Small intestine (tissue), 7 donors: ENCODE measurements around the gene CHD6. TPM values are rescaled to one million over a fixed set of nuclear protein-coding genes. Genes with fewer than 3 reads are reported as not detected.

ENCODE experiments used
- DNase-seq, 2 donors: peaks; one replicate each; pipeline versions ENCODE4 v3.0.0 to v3.0.0-alpha.2; 2013
- FAIRE-seq: peaks from 2 replicates; lab custom pipeline; 2012; peaks lifted over from hg19 to GRCh38; lab: Jason Lieb, UNC
- H3K27ac ChIP-seq, 3 donors: one replicate each; pipeline ENCODE4 v1.5.1; 2013; ENCODE audit warnings: low read length in 2 of 3, mild to moderate bottlenecking in 2 of 3, control low read depth in 1 of 3, inconsistent platforms in 1 of 3, low read depth in 1 of 3, moderate library complexity in 1 of 3
- H3K27me3 ChIP-seq, 3 donors: one replicate each; pipeline ENCODE4 v1.6.1; 2013; ENCODE audit warnings: low read length in 3 of 3, inconsistent platforms in 1 of 3; ENCODE audit not compliant: control insufficient read depth in 3 of 3, insufficient read depth in 3 of 3
- H3K36me3 ChIP-seq, 3 donors: one replicate each; pipeline ENCODE4 v1.6.1; 2013; ENCODE audit warnings: low read length in 3 of 3, inconsistent platforms in 1 of 3, low read depth in 1 of 3, mild to moderate bottlenecking in 1 of 3, moderate library complexity in 1 of 3; ENCODE audit not compliant: control insufficient read depth in 3 of 3, insufficient read depth in 2 of 3
- H3K4me1 ChIP-seq, 3 donors: one replicate each; pipeline ENCODE4 v1.6.1; 2013; ENCODE audit warnings: low read length in 2 of 3, inconsistent platforms in 1 of 3, low read depth in 1 of 3, mild to moderate bottlenecking in 1 of 3, moderate library complexity in 1 of 3; ENCODE audit not compliant: control insufficient read depth in 3 of 3, insufficient read depth in 2 of 3
- H3K4me3 ChIP-seq, 3 donors: one replicate each; pipeline ENCODE4 v1.5.1; 2013; ENCODE audit warnings: low read length in 3 of 3, control low read depth in 1 of 3, inconsistent platforms in 1 of 3, low read depth in 1 of 3, mild to moderate bottlenecking in 1 of 3, moderate library complexity in 1 of 3
- H3K9me3 ChIP-seq, 2 donors: one replicate each; pipeline ENCODE4 v1.6.1; 2013; ENCODE audit warnings: low read depth in 1 of 2, low read length in 1 of 2; ENCODE audit not compliant: control insufficient read depth in 2 of 2, insufficient read depth in 1 of 2
- WGBS, 3 donors: extraction: QIAGEN DNeasy Blood & Tissue Kit; methylation state at CpG; one replicate each; pipeline ENCODE4 v1.1.7; 2013; 5-methylcytosine and 5-hydroxymethylcytosine counted together
- polyA plus RNA-seq, 4 donors: library from polyadenylated mRNA; stranded (reverse) in 3 of 4; unstranded in 1 of 4; fragments of 200-250 nt in 3 of 4; fragments of 120-200 nt in 1 of 4; gene quantifications; one replicate each; pipeline versions ENCODE4 v1.2.1 to v1.2.3, GENCODE V29; 2013
- donor health status: healthy with polysubstance abuse.
- donor health status: control.
- donor health status: control.
- donor health status: Bipolar disorder and iron deficiency.
- donor health status: healthy.

The CHD6 gene
- polyA plus RNA-seq, 4 donors: 5.3 to 46.7 (median 16.1) TPM

GRCh38 chr20:41592516-41593216 lies 25.5 kb downstream of the CHD6 start:
- Histone ChIP-seq H3K27me3 (no peaks in the 10 kb centered on the region), H3K4me1 (peaks cover 0 to 3% (median 0%) of the 10 kb centered on the region in 3 donors), H3K9me3 (peaks cover 2 to 42% of the 10 kb centered on the region in 2 donors), H3K27ac (no peak overlapping the region), H3K4me3 (no peak overlapping the region), H3K36me3 (no peaks in the 10 kb centered on the region)
- FAIRE-seq (no peak), DNase-seq (no peak)
- 77 to 90% (median 88%) methylated on average over 3 of the region's 3 CpGs for WGBS, 3 donors

DNA sequence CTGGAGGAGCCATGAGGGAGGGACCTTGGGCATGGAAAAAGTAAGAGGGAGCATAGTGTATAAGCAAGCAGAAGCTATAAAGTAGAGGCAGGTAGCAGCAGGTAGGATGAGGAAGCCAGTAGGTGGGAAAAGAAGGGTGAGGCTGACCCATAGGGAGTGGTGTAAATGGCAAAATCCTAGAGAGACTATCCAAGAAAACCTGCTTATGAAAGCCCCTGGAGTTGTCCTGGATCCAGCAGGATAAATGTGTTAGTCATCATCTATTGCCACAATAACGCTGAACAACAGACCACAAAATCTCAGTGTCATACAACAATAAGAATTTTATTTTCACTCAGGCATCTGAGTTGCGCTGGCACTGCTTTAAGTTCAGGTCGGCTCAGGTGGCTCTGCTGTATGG lies 30.2 kb downstream of the CHD6 start:
- no peaks in the 10 kb centered on the region for H3K4me1 ChIP-seq
- no peak overlapping the region for H3K4me3 ChIP-seq
- H3K9me3 ChIP-seq: peaks cover 0 to 13% of the 10 kb centered on the region in 2 donors
- peaks cover 0 to 5% (median 0%) of the 10 kb centered on the region in 3 donors for H3K36me3 ChIP-seq
- 91 to 97% (median 97%) methylated on average over 3 of the region's 3 CpGs for WGBS, 3 donors
- H3K27ac ChIP-seq: no peak overlapping the region
- no peak for DNase-seq
- no peak for FAIRE-seq
- H3K27me3 ChIP-seq: no peaks in the 10 kb centered on the region

DNA sequence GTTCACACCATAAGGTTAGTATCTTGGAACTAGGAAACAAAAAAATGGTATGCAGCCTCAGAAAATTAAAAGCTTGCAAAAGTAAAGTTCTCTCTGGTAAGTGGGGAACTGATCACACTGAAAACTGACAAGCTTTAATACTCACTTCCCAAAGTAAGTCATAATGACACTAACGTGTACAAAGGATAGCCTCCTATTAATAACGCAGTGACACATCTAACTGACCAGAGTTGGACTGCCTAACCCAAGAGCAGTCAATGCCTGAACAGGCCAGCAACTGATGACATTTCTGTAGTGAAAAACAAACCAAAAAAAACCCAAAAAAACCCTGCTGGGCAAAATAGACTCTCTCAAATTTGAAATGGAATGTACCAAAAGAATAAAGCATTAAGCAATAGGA lies 30.7 kb downstream of the CHD6 start:
- Histone ChIP-seq H3K9me3 (peaks cover 0 to 16% of the 10 kb centered on the region in 2 donors), H3K4me3 (no peak overlapping the region), H3K36me3 (peaks cover 0 to 5% (median 0%) of the 10 kb centered on the region in 3 donors), H3K4me1 (no peaks in the 10 kb centered on the region), H3K27ac (no peak overlapping the region), H3K27me3 (no peaks in the 10 kb centered on the region)
- DNase-seq (no peak), FAIRE-seq (no peak)
- WGBS, 3 donors: 86 to 96% (median 91%) methylated on average over 2 of the region's 2 CpGs

GRCh38 chr20:41586772-41587171 lies 31.4 kb downstream of the CHD6 start:
- 84 to 91% (median 91%) methylated on average over 1 of the region's 1 CpG for WGBS, 3 donors
- no peak for FAIRE-seq
- H3K4me1 ChIP-seq: no peaks in the 10 kb centered on the region

DNA sequence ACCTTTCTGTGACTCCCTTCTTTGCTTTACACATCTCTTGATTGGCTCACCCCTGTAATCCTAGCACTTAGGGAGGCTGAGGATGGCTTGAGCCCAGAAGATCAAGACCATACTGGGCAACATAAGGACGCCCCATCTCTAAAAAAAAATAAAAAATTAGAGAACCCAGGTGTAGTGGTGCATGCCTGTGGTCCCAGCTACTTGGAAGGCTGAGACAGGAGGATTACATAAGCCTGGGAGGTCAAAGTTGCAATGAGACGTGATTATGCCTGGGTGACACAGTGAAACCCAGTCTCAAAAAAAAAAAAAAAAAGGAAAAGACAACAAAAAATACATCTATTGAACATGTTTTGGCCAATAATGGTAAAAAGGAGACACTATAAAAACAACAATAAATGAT lies 37.8 kb downstream of the CHD6 start:
- peaks cover 4 to 19% (median 8%) of the 10 kb centered on the region in 3 donors for H3K4me1 ChIP-seq
- no peak overlapping the region for H3K4me3 ChIP-seq
- FAIRE-seq (no peak), DNase-seq (peak; percentile 33 to 37)
- peak overlapping the region in 1 of 3 donors; percentile 70 for H3K27ac ChIP-seq
- H3K9me3 ChIP-seq: peaks cover 0 to 5% of the 10 kb centered on the region in 2 donors
- 49 to 70% (median 59%) methylated on average over 2 of the region's 2 CpGs for whole genome bisulfite sequencing, 3 donors
- H3K27me3 ChIP-seq: no peaks in the 10 kb centered on the region
- no peaks in the 10 kb centered on the region for H3K36me3 ChIP-seq

More at GRCh38 chr20:41586772-41587171, 31.4 kb downstream of the CHD6 start:
- DNase-seq: no peak
- Histone ChIP-seq H3K27ac (no peak overlapping the region), H3K27me3 (no peaks in the 10 kb centered on the region), H3K9me3 (peaks cover 0 to 16% of the 10 kb centered on the region in 2 donors), H3K36me3 (peaks cover 0 to 5% (median 0%) of the 10 kb centered on the region in 3 donors), H3K4me3 (no peak overlapping the region)

GRCh38 chr20:41577129-41578009 lies 40.8 kb downstream of the CHD6 start:
- Histone ChIP-seq H3K27me3 (no peaks in the 10 kb centered on the region), H3K27ac (peak overlapping the region in 2 of 3 donors; percentile 11 to 53), H3K4me1 (peaks cover 6 to 21% (median 12%) of the 10 kb centered on the region in 3 donors), H3K4me3 (no peak overlapping the region), H3K9me3 (peaks cover 0 to 10% of the 10 kb centered on the region in 2 donors), H3K36me3 (peaks cover 0 to under 1% (median 0%) of the 10 kb centered on the region in 3 donors)
- FAIRE-seq (no peak), DNase-seq (peak; percentile 56 to 73)
- WGBS, 3 donors: 47 to 62% (median 60%) methylated on average over 6 of the region's 6 CpGs

- no peak overlapping the region for H3K4me3 ChIP-seq
- 94 to 96% (median 95%) methylated on average over 3 of the region's 3 CpGs for WGBS, 3 donors
- H3K36me3 ChIP-seq: peaks cover 0 to 4% (median 0%) of the 10 kb centered on the region in 3 donors
- FAIRE-seq: no peak
- DNase-seq: no peak
- H3K4me1 ChIP-seq: peaks cover 9 to 18% (median 12%) of the 10 kb centered on the region in 3 donors
- H3K9me3 ChIP-seq: peaks cover 0 to 10% of the 10 kb centered on the region in 2 donors
- no peaks in the 10 kb centered on the region for H3K27me3 ChIP-seq
- H3K27ac ChIP-seq: no peak overlapping the region
Measured at GRCh38 chr20:41575412-41575811, 42.8 kb downstream of the CHD6 start.

GRCh38 chr20:41574802-41575389 lies 43.3 kb downstream of the CHD6 start:
- no peak overlapping the region for H3K27ac ChIP-seq
- H3K27me3 ChIP-seq: no peaks in the 10 kb centered on the region
- peaks cover 0 to 4% (median 0%) of the 10 kb centered on the region in 3 donors for H3K36me3 ChIP-seq
- 93 to 97% (median 96%) methylated on average over 7 of the region's 7 CpGs for WGBS, 3 donors
- no peak for FAIRE-seq
- H3K4me1 ChIP-seq: peaks cover 5 to 18% (median 7%) of the 10 kb centered on the region in 3 donors
- no peak overlapping the region for H3K4me3 ChIP-seq
- no peak for DNase-seq
- H3K9me3 ChIP-seq: peaks cover 0 to 10% of the 10 kb centered on the region in 2 donors
